Astrocyte (in vitro differentiated cells and primary cell): ENCODE results near the gene B9D1.

Experiments
- CTCF ChIP-seq: IDR thresholded peaks from 2 replicates; pipeline ENCODE4 v1.5.1; 2011; ENCODE audit warnings: low read depth, mild to moderate bottlenecking, inconsistent platforms, low read length, moderate library complexity; ENCODE audit not compliant: insufficient read depth
- EZH2 ChIP-seq: IDR thresholded peaks from 2 replicates; pipeline ENCODE4 v1.6.1; 2012; ENCODE audit warnings: mild to moderate bottlenecking, low read length, inconsistent platforms; ENCODE audit not compliant: insufficient read depth

GRCh38 chr17:19387921-19388521 lies 25.5 kb upstream of the B9D1 start:
- TF ChIP-seq CTCF (no peak), EZH2 (no peak)
